ENCODE data around the gene USP3.

USP3 gene

GRCh38 chr15:63605816-63606215, 101.4 kb downstream of the USP3 start:
- no peak for ATAC-seq
- TF ChIP-seq TOX (CRISPR knock-in tag; IDR thresholded peaks at IDR 0.05; ENCODE audit: borderline replicate concordance) (no peak), CREB5 (CRISPR knock-in tag; IDR thresholded peaks at IDR 0.05; ENCODE audit: low read depth) (no peak), ZFP3 (CRISPR knock-in tag; IDR thresholded peaks at IDR 0.05) (no peak), SNAI2 (CRISPR knock-in tag; IDR thresholded peaks at IDR 0.05) (no peak), RARB (CRISPR knock-in tag; IDR thresholded peaks at IDR 0.05) (no peak), ZNF565 (CRISPR knock-in tag; conservative IDR thresholded peaks at IDR 0.05; ENCODE audit: low read depth) (no peak), ZNF8 (CRISPR knock-in tag; IDR thresholded peaks at IDR 0.05) (no peak), PATZ1 (CRISPR knock-in tag; IDR thresholded peaks at IDR 0.05; ENCODE audit: borderline replicate concordance) (no peak), CSDC2 (CRISPR knock-in tag; IDR thresholded peaks at IDR 0.05) (no peak), ZFP30 (CRISPR knock-in tag; IDR thresholded peaks at IDR 0.05) (no peak), ESRRG (CRISPR knock-in tag; IDR thresholded peaks at IDR 0.05) (no peak), TSHZ2 (CRISPR knock-in tag; IDR thresholded peaks at IDR 0.05) (no peak), OSR1 (CRISPR knock-in tag; IDR thresholded peaks at IDR 0.05) (no peak), ARNTL (CRISPR knock-in tag; IDR thresholded peaks at IDR 0.05; ENCODE audit: borderline replicate concordance, low read depth) (no peak), ISL1 (CRISPR knock-in tag; IDR thresholded peaks at IDR 0.05) (no peak), POU6F1 (CRISPR knock-in tag; IDR thresholded peaks at IDR 0.05; ENCODE audit: borderline replicate concordance, low read depth) (no peak), ZC3H10 (CRISPR knock-in tag; IDR thresholded peaks at IDR 0.05) (no peak), ZNF70 (CRISPR knock-in tag; IDR thresholded peaks at IDR 0.05) (no peak), CSRNP3 (CRISPR knock-in tag; IDR thresholded peaks at IDR 0.05) (no peak)

GRCh38 chr15:63606308-63606707, 101.9 kb downstream of the USP3 start:
- ATAC-seq = no peak
- TF ChIP-seq ESRRG (CRISPR knock-in tag; IDR thresholded peaks at IDR 0.05) = no peak

- TF ChIP-seq ZNF8 (CRISPR knock-in tag; IDR thresholded peaks at IDR 0.05) = no peak
- TF ChIP-seq TOX (CRISPR knock-in tag; IDR thresholded peaks at IDR 0.05; ENCODE audit: borderline replicate concordance) = no peak
- TF ChIP-seq ZC3H10 (CRISPR knock-in tag; IDR thresholded peaks at IDR 0.05) = no peak
- TF ChIP-seq OSR1 (CRISPR knock-in tag; IDR thresholded peaks at IDR 0.05) = no peak
- TF ChIP-seq ISL1 (CRISPR knock-in tag; IDR thresholded peaks at IDR 0.05) = no peak
- TF ChIP-seq ZNF70 (CRISPR knock-in tag; IDR thresholded peaks at IDR 0.05) = no peak
- TF ChIP-seq ZFP30 (CRISPR knock-in tag; IDR thresholded peaks at IDR 0.05) = no peak
- TF ChIP-seq ESRRG (CRISPR knock-in tag; IDR thresholded peaks at IDR 0.05) = no peak
- TF ChIP-seq CREB5 (CRISPR knock-in tag; IDR thresholded peaks at IDR 0.05; ENCODE audit: low read depth) = no peak
- no peak for ATAC-seq
Measured at GRCh38 chr15:63608989-63609388, 104.6 kb downstream of the USP3 start.

Data from SK-N-SH treated with all-trans-retinoic acid at 6 μM for 48 hours (cell line).